Measurements from ENCODE around the gene NFIA.

Gene NFIA

DNA sequence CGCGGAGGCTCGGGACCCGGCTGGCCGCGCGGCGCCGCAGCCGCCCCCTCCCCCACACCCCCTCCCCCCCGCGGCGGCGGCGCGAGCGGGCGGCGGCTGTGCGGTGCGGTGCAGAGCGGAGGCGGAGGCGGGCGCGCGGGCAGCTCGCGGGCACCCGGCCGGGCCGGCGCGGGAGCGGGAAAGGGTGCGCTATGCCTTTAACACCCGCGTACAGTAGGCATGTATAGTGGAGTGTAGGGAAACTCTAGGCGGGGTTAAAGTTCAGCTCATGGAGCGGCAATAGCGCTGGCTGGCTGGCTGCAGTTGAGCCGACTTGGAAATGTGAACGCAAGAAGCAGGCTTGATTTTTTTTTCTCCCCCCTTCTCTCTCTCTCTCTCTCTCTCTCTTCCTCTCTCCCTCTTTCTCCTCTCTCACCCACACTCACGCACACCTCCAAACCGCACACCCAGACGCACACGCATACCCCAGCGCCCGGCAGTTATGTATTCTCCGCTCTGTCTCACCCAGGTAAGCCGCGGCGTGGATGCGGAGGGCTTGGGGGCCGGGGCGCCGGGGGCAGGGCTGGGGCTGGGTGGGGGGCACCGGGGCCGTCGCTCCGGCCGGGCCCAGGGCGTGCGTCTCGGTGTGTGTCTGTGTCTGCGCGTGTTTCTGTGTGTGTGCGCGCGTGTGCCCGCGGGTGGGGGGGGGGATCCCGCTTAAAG, at the start of gene NFIA:
Gene NFIA (plus strand): TSS at position 251 of the 702 bp plus-strand sequence.
- in situ Hi-C loops (cut with HindIII; ENCODE audit: low pct_ligation_motif_present, low sequenced_read_pairs): no loop called here
- Histone ChIP-seq H3K27ac (peak within 1 kb of the TSS; percentile 76), H3K36me3 (replicated peaks) (no peaks in the 10 kb centered on the region), H3K27me3 (replicated peaks) (no peaks in the 10 kb centered on the region), H3K4me3 (ENCODE audit: low read depth, low read length) (peak within 1 kb of the TSS; percentile 80)
- TF ChIP-seq, protein P1, sequence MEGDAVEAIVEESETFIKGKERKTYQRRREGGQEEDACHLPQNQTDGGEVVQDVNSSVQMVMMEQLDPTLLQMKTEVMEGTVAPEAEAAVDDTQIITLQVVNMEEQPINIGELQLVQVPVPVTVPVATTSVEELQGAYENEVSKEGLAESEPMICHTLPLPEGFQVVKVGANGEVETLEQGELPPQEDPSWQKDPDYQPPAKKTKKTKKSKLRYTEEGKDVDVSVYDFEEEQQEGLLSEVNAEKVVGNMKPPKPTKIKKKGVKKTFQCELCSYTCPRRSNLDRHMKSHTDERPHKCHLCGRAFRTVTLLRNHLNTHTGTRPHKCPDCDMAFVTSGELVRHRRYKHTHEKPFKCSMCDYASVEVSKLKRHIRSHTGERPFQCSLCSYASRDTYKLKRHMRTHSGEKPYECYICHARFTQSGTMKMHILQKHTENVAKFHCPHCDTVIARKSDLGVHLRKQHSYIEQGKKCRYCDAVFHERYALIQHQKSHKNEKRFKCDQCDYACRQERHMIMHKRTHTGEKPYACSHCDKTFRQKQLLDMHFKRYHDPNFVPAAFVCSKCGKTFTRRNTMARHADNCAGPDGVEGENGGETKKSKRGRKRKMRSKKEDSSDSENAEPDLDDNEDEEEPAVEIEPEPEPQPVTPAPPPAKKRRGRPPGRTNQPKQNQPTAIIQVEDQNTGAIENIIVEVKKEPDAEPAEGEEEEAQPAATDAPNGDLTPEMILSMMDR (IDR thresholded peaks at IDR 0.05; ENCODE audit: low read depth, low read length, missing control alignments): no peak
- peak; percentile 68 for DNase-seq

DNA sequence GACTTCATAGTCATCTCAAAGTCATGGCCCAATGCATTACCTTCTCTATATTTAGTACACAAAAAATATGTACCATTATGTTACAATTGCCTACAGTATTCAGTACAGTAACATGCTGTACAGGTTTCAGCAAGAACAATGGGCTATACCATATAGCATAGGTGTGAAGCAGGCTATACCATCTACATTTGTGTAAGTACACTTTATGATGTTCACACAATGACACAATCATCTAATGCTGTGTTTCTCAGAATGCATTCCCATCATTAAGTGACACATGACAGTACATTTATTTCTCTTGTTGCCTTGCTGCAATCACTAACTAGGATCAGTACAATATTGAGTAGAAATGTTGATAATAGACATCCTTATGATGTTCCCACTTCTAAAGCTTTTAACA, 46.5 kb upstream of the NFIA start:
- in situ Hi-C loops (cut with HindIII; ENCODE audit: low pct_ligation_motif_present, low sequenced_read_pairs): no loop called here
- H3K27ac ChIP-seq: no peak overlapping the region
- TF ChIP-seq, protein P1 (IDR thresholded peaks at IDR 0.05; ENCODE audit: low read depth, low read length, missing control alignments): no peak

DNA sequence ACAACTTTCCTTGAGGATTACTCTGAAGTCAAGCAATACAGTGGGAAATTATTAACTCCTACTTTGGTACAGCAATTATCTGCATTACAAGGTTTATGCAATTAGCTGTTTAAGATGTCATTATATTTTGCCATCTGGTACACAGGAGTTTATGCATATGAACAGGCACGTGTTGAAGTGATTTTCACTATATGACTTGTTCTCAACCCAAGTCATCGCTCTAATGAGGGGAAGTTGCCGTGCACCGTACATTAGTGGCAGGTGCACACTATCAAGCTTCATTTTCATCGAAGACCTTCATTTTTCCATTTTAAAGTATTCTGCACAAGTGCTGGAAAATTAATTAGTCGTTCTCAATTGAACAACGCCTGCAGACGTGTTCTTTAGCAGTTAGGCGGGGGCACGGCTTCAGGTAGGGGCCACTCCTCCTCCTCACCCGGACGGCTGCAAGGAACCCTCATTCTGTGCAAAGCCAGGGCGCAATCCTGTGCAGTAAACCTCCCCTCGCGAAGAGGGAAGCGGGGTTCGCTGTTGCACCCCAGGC, 39.8 kb upstream of the NFIA start:
- no peak for DNase-seq
- no peaks in the 10 kb centered on the region for H3K27me3 ChIP-seq (replicated peaks)
- H3K27ac ChIP-seq: no peak overlapping the region
- peak overlapping the region; percentile 57 for H3K4me3 ChIP-seq (ENCODE audit: low read depth, low read length)
- no peaks in the 10 kb centered on the region for H3K36me3 ChIP-seq (replicated peaks)
- TF ChIP-seq, protein P1 (IDR thresholded peaks at IDR 0.05; ENCODE audit: low read depth, low read length, missing control alignments): no peak
- in situ Hi-C loops (cut with HindIII; ENCODE audit: low pct_ligation_motif_present, low sequenced_read_pairs): no loop called here

More for the DNA sequence above, 46.5 kb upstream of the NFIA start:
- Histone ChIP-seq H3K27me3 (replicated peaks) (no peaks in the 10 kb centered on the region), H3K36me3 (replicated peaks) (no peaks in the 10 kb centered on the region), H3K4me3 (ENCODE audit: low read depth, low read length) (no peak overlapping the region)
- DNase-seq: no peak

DNA sequence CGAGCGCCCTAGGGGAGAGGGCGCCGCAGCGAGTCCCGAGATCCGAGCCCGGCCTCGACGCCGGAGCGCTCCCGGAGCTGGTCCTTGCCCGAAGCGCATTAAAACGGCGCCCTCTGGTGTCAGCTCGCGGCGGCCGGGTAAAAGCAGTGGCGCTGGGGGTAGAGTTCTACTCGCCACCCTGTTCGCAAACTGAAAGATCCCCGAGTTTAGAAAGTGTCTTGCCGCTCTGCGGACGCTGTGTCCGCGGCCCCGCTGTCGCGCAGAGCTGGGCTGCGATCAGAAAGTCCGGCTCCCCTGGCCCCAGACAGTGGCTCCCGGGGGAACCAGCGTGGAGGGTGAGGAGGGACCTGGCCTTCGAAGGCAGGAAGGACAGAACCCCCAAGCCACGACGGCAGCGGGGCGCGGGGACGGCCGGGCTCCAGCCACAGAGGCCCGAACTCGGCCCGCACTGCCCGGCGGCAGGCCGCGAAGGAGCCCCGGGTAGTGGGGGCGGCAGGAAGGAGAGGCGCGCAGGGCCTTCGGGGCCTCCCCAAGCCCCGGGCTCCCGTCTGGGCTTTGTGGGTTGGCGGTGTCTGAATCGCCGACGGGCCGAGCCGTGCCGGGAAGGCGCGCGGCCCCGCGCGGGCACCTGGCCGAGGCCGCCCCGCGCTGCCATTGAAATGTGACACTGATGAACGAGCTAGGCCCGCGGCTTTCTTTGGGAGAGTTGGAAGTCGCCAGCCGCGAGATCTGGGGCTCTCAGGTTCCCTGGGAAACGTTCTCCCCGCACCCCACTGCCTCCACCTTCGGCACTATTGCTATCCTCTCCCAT, 39.1 kb upstream of the NFIA start:
- Histone ChIP-seq H3K4me3 (ENCODE audit: low read depth, low read length) (peak overlapping the region; percentile 57), H3K27me3 (replicated peaks) (no peaks in the 10 kb centered on the region), H3K27ac (no peak overlapping the region), H3K36me3 (replicated peaks) (no peaks in the 10 kb centered on the region)
- TF ChIP-seq, protein P1 (IDR thresholded peaks at IDR 0.05; ENCODE audit: low read depth, low read length, missing control alignments): peak; percentile 90
- in situ Hi-C loops (cut with HindIII; ENCODE audit: low pct_ligation_motif_present, low sequenced_read_pairs): no loop called here
- peak; percentile 70 for DNase-seq

DNA sequence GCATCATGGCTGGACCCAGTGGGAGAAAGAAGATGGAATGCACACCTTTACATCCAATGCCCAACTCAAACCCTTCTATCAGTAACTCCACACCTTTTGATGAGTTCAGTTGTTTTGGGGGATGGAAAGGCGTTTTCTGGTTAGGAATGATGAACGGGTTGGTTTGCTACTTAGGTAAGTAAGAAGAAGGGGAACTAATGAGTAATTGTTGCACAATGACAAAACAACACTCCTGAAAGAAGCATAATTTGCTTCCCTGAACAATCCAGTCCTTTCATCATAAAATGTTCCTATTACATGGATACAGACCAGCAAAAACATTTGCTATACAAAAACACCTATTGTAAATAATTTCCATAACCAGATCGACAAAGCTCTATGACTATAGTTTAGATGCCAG, 35.9 kb upstream of the NFIA start:
- no peak overlapping the region for H3K27ac ChIP-seq
- in situ Hi-C loops (cut with HindIII; ENCODE audit: low pct_ligation_motif_present, low sequenced_read_pairs): no loop called here
- TF ChIP-seq, protein P1 (IDR thresholded peaks at IDR 0.05; ENCODE audit: low read depth, low read length, missing control alignments): no peak
- H3K27me3 ChIP-seq (replicated peaks): no peaks in the 10 kb centered on the region
- H3K4me3 ChIP-seq (ENCODE audit: low read depth, low read length): no peak overlapping the region
- no peaks in the 10 kb centered on the region for H3K36me3 ChIP-seq (replicated peaks)
- no peak for DNase-seq
